OCI-LY7 (cell line): ENCODE measurements around the gene KRTAP5-10.
"Not testable (repeated sequence)": the region's sequence is repeated elsewhere in the genome, so short reads cannot be mapped to it uniquely, and the experiment has no call there.

Experiments
- CTCF ChIP-seq: fragments of 200-600 bp; sonication (generic); conservative IDR thresholded peaks from 2 replicates; pipeline ENCODE4 v1.5.1; 2014; ENCODE audit warnings: mild to moderate bottlenecking, antibody characterized with exemption, low read length, moderate library complexity, mixed read lengths
- EZH2phosphoT487 ChIP-seq: fragments of 200-600 bp; sonication (generic); IDR thresholded peaks from 2 replicates; pipeline ENCODE4 v1.6.1; 2018; ENCODE audit warnings: low read depth, borderline replicate concordance, mild to moderate bottlenecking, mixed run types, antibody characterized with exemption, low read length, moderate library complexity, mixed read lengths

- TF ChIP-seq CTCF, EZH2phosphoT487: not testable (repeated sequence)
Observed at GRCh38 chr11:71576688-71577465, 11.5 kb downstream of the KRTAP5-10 start.
